AG09309 (cell line): ENCODE data around the gene NABP2.

Experiments
- DNase-seq: peaks from one replicate; pipeline ENCODE4 v3.0.0-alpha.2; 2010; ENCODE audit warnings: low read depth
- H3K4me3 ChIP-seq: 2 replicates; pipeline ENCODE4 v1.5.1; 2011; ENCODE audit warnings: mild to moderate bottlenecking, low read depth, low read length, moderate library complexity; ENCODE audit not compliant: control insufficient read depth
- TF ChIP-seq, protein P1 (sequence below): IDR thresholded peaks from 2 replicates; pipeline ENCODE4 v1.5.1; 2011; ENCODE audit warnings: mild to moderate bottlenecking, low read depth, low read length, inconsistent platforms; ENCODE audit not compliant: insufficient read depth, control insufficient read depth; ENCODE audit errors: missing control alignments

NABP2 gene

DNA sequence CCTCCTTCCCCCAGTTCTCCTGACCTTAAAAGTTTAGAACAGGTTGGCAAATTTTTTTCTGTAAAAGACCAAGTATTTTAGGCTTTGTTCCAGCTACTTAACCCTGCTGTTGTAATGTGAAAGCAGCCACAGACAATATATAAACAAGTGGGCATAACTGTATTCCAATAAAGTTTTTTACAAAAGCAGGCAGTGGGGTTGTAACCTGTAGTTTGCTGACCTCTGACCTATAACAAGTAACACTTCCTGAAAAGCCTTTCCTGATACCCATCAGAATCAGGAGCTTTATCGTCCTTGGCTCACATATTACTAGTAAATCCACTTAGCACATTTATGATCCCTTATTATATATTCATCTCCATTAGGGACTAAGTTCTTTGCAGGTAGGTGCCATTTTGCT is 21.8 kb upstream of the NABP2 start:
- DNase-seq: no peak
- H3K4me3 ChIP-seq: no peak overlapping the region
- TF ChIP-seq, protein P1, sequence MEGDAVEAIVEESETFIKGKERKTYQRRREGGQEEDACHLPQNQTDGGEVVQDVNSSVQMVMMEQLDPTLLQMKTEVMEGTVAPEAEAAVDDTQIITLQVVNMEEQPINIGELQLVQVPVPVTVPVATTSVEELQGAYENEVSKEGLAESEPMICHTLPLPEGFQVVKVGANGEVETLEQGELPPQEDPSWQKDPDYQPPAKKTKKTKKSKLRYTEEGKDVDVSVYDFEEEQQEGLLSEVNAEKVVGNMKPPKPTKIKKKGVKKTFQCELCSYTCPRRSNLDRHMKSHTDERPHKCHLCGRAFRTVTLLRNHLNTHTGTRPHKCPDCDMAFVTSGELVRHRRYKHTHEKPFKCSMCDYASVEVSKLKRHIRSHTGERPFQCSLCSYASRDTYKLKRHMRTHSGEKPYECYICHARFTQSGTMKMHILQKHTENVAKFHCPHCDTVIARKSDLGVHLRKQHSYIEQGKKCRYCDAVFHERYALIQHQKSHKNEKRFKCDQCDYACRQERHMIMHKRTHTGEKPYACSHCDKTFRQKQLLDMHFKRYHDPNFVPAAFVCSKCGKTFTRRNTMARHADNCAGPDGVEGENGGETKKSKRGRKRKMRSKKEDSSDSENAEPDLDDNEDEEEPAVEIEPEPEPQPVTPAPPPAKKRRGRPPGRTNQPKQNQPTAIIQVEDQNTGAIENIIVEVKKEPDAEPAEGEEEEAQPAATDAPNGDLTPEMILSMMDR: no peak

DNA sequence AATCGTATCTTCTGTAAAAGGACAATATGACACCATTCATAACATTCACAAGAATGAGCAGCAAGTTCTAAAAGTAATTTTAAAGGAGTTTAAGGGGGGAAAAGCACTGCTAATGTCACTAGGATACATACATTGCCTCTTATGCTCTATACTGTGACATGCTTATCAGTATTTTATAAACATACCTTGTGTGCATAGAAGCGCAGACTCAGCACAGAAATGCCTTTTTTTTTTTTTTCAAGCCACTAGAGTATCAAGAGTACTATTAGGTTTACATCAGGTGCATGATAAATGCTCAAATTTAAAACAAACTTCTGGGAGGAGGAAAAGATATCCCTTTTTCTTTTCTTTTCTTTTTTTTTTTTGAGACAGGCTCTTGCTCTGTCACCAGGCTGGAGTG is 21.3 kb upstream of the NABP2 start:
- no peak overlapping the region for H3K4me3 ChIP-seq
- DNase-seq: no peak
- TF ChIP-seq, protein P1: no peak

DNA sequence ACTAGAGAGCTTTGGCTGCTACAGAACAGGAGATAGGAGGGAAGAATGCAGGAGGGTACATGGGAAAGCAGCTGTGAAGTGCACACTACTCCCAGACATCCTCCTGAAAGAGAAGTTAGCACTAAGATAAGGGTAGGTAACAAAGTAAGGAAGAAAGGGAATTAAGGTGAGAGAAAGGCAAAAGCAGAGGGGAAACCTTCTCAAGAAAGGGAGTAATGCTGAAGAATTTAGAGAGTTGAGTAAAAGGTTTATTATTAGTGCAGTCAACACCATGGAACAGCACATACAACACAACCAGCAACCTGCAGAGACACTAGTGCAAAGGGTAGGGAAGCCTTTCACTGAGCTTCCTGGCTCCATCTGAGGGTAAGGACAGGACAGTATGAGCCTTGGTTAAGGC is 19.9 kb upstream of the NABP2 start:
- TF ChIP-seq, protein P1: no peak
- no peak for DNase-seq
- H3K4me3 ChIP-seq: no peak overlapping the region

GRCh38 chr12:56205445-56205844 is 18.7 kb upstream of the NABP2 start:
- no peak for DNase-seq
- TF ChIP-seq, protein P1: no peak
- H3K4me3 ChIP-seq: no peak overlapping the region

- DNase-seq: no peak
- H3K4me3 ChIP-seq: no peak overlapping the region
- TF ChIP-seq, protein P1: peak; percentile 52
Measured at GRCh38 chr12:56206452-56207166, 17.5 kb upstream of the NABP2 start.

- no peak overlapping the region for H3K4me3 ChIP-seq
- DNase-seq: no peak
- TF ChIP-seq, protein P1: no peak
Measured at GRCh38 chr12:56208006-56208405, 16.1 kb upstream of the NABP2 start.

DNA sequence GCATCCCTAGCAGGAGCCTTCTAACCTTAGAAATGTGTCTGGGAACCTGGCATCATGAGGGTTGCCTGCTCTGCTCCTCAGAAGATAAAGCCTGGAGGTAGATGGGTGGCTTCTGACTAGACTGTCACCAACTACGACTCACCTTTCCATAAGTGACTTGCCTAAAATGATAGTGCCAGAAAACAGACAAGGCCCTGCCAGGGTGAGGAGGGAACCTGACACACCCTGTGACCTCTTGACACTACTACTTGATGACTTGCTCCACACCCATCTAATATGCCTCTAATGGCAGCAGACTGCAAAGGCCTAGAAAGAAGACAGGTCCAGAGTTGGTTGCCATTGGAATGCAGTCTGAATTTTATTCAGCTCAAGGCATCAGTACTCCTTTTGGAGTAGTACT is 11.8 kb upstream of the NABP2 start:
- no peak for DNase-seq
- TF ChIP-seq, protein P1: no peak
- no peak overlapping the region for H3K4me3 ChIP-seq
